NAMALWA (cell line): ENCODE measurements around the gene DCLK2.

Experiments
- DNase-seq: peaks from one replicate; pipeline ENCODE4 v3.0.0-alpha.2; 2015; ENCODE audit warnings: low spot score

Gene DCLK2

DNA sequence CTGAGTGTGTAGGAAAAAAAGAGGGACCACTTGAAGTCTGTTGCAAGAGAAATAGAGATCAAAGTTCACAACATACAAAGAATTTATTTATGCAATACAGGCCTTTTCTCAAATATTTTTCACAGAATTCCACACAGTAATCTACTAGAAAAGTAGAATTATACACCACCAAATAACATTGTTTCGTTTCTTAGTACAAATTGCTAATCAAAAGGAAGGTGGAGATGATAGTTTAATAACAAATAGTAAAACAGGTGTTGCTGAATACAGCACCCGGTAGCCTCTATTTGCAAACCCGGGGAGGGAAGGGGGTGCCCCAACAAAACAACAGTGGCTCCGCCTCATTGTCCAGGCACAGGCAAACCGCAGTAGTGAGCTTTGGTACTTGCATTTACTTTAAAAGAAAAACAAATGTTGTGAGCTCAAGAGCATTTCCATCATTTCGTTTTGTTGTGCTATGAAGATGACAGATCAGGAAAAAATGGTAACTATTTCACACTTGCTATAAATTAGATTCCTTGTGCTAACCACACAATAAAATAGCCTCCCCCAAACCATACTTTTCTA is 186.4 kb downstream of the DCLK2 start:
- no peak for DNase-seq

DNA sequence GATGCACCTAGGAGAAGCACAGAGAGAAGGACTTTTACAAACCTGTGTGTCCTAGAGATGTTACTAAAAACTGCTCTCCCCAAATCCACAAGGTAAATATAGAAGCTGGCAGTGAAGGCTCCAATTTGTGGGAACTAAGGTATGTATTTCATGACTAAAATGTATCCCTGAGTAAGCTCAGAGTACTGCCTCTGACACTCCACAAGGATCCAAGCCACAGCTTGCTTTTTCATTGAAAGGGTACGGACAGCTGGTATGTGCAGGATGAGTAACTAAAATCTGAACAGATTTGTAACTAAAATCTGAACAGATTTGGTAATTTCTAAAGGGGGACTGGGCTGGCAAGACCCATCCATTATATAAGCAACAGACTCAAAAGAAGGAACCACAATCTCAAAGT is 187.6 kb downstream of the DCLK2 start:
- no peak for DNase-seq

DNA sequence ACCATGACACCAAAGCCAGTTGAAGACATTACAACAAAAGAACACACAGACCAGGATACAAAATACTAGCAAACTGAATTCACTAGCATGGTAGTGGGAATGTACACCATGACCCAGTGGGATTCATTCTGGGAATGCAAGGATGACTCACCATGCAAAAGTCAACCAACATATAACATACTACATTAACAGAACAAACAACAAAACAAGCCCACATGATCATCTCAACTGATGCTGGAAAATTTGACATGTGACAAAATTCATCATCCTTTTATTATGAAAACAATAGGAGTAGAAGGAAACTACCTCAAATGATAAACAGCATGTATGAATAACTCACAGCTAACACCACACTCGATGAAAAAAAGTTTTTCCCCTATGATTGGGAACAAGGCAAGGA is 190.2 kb downstream of the DCLK2 start:
- no peak for DNase-seq

DNA sequence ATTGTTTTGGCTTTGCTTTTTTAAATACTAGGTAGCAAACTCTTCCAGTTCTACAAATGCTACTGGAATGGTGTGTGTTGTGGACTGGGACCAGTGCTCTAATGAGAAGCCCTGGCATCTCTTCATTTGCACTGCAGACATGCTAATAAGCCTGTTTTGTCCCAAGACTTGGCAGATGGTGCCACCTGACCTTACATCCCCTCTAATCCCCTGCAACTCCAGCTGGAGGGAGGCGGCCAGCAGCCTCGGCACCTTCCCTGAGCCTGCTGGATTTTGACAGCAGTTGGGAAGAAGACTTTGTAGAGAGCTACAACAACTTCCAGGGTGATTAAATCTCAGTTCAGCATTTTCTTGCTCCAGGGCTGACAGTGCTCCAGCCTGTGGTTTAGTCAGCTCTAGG is 200.0 kb downstream of the DCLK2 start:
- no peak for DNase-seq

DNA sequence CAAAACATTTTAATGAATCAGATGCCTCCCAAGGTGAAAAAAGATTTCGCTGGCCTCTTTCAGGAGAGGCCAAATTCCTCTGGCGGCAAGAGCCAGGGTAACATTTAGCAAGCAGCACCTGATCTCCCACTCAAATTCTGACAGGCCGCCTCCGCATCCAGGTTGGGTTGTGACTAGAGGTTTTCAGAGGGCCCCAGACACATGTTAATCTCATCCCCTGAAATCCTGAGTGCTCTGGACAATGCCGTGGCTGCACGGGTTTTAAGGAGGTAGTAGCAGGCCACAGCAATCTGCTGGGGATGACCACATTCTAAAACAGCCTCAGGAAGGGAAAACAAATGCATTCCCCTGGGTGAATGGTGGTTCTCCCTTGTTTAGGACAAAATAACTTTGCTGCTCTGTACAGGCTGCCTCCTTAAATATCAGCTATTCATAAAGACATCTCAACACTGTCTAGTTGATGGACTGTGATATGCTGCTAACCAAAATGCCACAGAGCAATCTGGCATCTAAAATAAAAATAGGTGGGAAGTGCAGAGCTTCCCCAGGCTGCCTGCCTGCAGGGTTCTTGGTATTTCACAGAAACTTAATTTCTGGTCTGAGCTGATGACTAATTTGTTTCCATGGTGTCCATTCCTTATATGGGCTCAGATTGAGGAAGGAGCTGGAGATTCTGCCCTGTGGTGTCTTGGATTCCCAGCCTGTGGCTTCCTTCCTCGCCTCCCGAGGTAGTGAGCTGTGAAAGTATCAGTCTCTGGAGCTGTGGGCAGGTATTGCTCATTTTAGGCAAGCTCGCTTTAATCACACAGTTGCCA is 202.0 kb downstream of the DCLK2 start:
- DNase-seq: no peak

DNA sequence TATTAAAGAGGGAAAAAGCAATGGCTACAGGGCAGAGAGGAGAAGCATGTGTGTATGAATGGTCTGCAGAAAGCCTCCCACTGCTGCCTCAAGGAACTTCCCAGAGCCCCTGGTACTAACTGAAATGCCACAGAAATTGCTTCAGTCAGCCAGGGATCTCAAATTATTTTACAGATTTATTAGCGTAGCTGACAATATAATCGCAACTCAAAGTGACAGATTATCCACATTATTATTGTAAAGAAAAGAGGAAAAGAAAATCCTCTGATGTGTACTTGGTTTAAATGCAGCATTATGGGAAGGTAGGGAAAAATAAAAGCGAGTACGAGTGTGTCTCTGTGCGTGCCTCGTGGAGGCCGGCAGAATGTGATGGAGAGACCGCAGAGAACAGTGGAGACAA is 202.7 kb downstream of the DCLK2 start:
- DNase-seq: no peak

DNA sequence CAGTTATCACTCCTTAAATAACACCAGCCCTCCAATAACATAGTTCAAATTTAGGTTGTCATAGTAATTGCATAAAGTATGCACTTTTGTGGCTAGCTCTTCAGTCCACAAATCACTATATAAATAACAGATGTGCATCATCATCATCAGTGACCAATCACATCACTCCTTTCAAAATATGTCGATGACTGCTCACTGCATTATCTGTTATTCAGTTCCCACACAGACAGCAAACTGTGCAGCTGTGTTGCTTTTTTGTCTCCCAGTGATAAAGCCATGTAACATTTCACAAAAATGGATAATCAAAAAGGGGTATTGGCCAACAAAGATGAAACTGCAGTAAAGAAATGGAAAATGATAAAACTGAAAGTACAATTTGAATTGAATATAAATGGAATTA is 205.4 kb downstream of the DCLK2 start:
- no peak for DNase-seq

DNA sequence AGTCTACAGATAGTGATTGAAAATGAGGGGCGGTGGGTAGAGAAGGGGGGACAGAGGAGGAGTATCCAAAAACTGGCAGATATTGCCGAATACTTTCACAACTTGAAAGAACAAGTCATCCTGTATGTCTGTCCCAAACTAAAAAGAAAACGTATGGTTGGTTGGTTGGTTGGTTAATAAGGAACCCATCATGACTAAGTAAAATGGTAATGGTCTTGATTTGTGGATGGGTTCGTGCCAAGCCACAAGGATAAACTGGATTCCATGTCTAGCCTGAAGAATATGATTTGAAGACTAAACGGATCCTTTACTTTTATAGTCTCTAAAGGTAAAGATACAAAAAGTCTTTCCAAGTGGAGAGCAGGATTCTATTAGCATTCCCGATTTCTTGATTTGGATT is 208.4 kb downstream of the DCLK2 start:
- DNase-seq: no peak

DNA sequence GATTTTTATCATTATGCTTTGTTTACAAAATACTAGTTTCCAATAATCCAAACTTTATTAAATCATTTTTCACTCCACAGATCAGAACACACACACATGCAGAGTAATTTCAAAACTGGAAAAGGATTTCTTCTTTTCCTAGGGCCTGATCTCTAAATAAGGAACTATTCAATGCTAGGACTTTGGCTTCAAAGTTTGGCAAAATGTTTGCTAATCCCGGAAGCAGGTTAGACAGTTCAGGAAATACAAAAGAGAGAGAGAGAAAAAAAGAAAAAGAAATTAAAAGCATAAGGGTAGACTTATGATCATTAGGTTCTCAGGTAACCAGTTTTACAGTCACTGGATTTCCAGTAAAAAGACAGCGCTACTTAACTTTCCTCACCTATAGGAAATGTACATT is 211.0 kb downstream of the DCLK2 start:
- no peak for DNase-seq

DNA sequence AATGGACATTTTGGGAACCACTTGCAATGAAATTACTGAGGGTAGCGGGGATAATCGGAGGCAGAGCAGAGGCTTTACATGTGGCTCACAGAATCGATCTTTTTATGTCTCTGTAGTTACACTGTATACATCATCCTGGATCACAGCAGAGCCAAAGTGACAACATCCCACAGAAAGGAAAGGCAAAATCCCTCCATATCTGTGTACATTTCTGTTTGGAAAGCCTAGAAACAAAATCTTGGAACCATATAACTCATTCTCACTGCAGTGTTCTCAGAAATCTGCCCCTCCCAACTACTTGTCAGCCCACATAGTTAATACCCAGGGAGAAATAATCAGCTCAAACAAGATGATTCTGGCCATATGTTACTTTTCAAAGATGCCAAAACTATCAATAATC is 211.6 kb downstream of the DCLK2 start:
- no peak for DNase-seq

DNA sequence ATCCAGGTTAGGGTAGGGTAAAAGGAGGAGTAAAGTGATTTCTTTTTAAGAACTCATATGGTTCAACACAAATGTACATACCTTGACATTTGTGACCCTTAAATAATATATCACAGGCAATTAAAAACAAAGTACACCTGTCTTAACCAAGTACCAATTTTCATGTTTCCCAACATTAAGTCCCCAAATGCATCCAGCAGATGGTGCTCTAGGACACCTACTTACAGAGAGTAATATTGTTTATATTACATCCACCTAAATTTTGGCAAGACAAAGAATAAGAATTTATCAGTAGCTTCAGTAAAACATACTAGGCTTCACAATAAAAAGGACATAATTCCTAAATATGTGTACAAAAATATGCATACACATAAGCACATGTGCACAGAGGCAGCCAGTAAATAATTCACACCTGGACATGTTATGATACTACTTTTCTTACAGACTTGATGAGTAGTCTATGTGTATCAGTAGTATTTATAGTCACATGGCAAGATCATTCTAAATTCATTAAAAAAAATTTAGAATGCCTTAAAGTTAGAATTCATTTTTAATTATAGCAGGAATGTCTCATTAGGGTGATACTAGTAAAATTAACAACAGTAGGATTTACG is 219.7 kb downstream of the DCLK2 start:
- peak; percentile 67 for DNase-seq

DNA sequence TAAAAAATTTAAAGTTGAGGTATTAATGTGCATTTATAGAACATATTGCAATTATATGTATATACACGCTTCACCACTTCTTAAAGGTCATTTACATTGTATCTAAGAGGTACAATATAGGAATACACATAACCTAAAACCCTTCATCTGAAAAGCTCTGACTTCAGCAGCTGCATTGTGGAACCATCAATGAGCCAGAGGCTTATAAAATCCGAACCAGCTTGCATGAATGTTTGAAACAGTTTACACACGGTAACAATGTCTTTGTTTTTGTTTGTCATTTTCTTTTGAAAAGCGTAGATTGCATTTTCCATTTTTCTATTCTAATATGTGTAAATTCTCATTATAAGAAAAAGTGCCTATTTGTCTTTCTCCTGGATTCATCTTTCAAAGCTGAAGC is 221.6 kb downstream of the DCLK2 start:
- no peak for DNase-seq

DNA sequence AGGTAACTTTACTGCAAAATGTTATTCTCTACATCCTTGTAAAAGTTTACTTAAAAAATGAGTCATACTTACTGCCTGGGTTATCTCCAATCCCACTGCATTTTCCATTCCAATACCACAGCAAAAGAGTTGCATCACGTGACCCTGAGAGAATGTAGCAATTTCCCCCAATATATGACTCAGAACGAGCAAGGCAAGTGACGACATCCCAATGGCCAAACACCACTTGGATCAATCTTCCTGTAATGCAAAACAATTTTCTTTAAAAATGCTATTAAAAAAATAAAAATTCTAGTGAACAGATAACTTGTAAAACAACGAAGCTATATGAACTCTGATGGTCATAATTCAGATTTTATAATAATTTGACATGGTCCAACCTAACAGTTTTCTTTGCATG is 224.3 kb downstream of the DCLK2 start:
- no peak for DNase-seq

DNA sequence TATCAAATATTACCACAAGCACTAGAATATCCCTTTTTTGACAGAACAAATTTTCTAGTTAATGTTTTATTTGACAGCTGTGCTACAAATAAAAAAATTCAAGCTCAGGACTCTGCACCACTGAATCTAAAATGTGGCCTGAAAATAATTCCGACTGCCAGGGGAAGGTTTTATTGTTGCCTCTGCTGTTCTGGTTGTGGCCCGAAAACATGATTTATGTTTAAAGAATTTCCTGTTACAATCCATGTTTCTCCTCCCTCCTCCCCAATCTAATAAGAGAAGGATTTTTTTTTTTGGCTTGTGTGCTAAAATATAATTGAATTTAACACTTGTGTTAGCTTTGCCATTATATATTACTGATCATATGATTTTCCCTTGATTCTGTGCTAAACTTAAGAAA is 227.8 kb downstream of the DCLK2 start:
- DNase-seq: no peak

DNA sequence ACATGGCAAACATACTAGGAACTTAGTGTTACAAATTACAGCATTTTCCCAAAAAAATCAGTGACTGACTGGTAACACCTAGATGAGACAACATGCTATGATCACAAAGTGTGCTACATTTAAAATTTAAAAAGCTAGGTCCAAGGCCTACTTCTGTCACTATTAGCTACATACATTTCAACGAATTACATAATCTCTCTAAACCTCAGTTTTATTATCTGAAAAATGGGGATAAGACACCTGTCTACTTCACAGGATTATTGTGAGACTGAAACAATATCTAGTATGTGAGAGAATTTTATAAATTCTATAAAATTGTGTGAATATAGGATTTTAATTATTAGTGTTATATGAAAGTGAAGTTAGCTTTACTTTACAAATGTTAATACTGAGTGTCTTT is 228.5 kb downstream of the DCLK2 start:
- no peak for DNase-seq
